Measurements from ENCODE around the gene SOCS1. TPM values are rescaled to one million over a fixed set of nuclear protein-coding genes. Genes with fewer than 3 reads are reported as not detected.
A peak's percentile ranks its signal among the peaks of the same experiment; 100 is the strongest.

Gene SOCS1
- total and polyA plus RNA-seq, 9 of the 15 experiments (the other 6 are each of a cell fraction or from before 2014, with no cell fraction given): 0.04 to 7.5 (median 2.3) TPM

- TF ChIP-seq THRB (CRISPR knock-in tag; conservative IDR thresholded peaks at IDR 0.05) (0 out of 2 replicates have a peak, but pooled peaks have one; percentile 11), MNT (conservative IDR thresholded peaks at IDR 0.05) (peak in 1 of 2 experiments; percentile 47; a peak in 1 of 4 replicates), POLR2AphosphoS2 (IDR thresholded peaks at IDR 0.05; ENCODE audit: low read length) (peak; percentile 86; the same call in 1 of the 2 replicates), CBX3 (IDR thresholded peaks at IDR 0.05; ENCODE audit: borderline replicate concordance in 1 of 2, low read length in 2 of 2) (no peak), LEF1 (IDR thresholded peaks at IDR 0.05) (no peak), KAT7 (CRISPR knock-in tag; IDR thresholded peaks at IDR 0.05; ENCODE audit: borderline replicate concordance) (peak; percentile 47; the same call in 1 of the 2 replicates), SMARCE1 (IDR thresholded peaks at IDR 0.05) (peak; percentile 62; the same call in 1 of the 2 replicates), ZNF561 (CRISPR knock-in tag; conservative IDR thresholded peaks at IDR 0.05) (no peak), ZFP1 (CRISPR knock-in tag; IDR thresholded peaks at IDR 0.05) (no peak), SMARCC2 (IDR thresholded peaks at IDR 0.05; ENCODE audit: low read depth) (no peak), HDAC1 (IDR thresholded peaks at IDR 0.05) (peak in 1 of 2 experiments; percentile 65; a peak in 2 of 4 replicates), ZNF384 (IDR thresholded peaks at IDR 0.05; ENCODE audit: low read depth, low read length) (no peak), TOE1 (IDR thresholded peaks at IDR 0.05; ENCODE audit: borderline replicate concordance) (peak; percentile 22; the same call in 1 of the 2 replicates), TOE1 (CRISPR knock-in tag; IDR thresholded peaks at IDR 0.05; ENCODE audit: borderline replicate concordance, low read depth) (no peak), RB1 (IDR thresholded peaks at IDR 0.05; ENCODE audit: low read depth) (0 out of 2 replicates have a peak, but pooled peaks have one; percentile 40), ARID2 (IDR thresholded peaks at IDR 0.05) (peak; percentile 50; the same call in 1 of the 2 replicates)
These were observed 4.2 kb downstream of the SOCS1 start (continued) for GRCh38 chr16:11251525-11252481.

Data from K562 (cell line).